GM23248 (cell line): Measurements from ENCODE around the gene MRPL58. TPM values are rescaled to one million over a fixed set of nuclear protein-coding genes. Genes with fewer than 3 reads are reported as not detected.
"Not testable (repeated sequence)": the region's sequence is repeated elsewhere in the genome, so short reads cannot be mapped to it uniquely, and the experiment has no call there.

Experiments used
- DNase-seq: peaks from one replicate; pipeline ENCODE4 v3.0.0-alpha.2; 2015
- H2AFZ ChIP-seq: fragments of 200-600 bp; sonication (generic); 2 replicates; pipeline ENCODE4 v1.6.1; 2016; ENCODE audit warnings: antibody characterized with exemption
- H3F3A ChIP-seq: fragments of 200-600 bp; sonication (generic); 2 replicates; pipeline ENCODE4 v1.6.1; 2016; ENCODE audit warnings: mild to moderate bottlenecking, antibody characterized with exemption, mixed run types; ENCODE audit not compliant: insufficient read depth
- H3K27ac ChIP-seq: fragments of 200-600 bp; sonication (generic); 2 replicates; pipeline ENCODE4 v1.5.1; 2016; ENCODE audit warnings: mild to moderate bottlenecking
- H3K27me3 ChIP-seq: fragments of 200-600 bp; sonication (generic); replicated peaks from 2 replicates; pipeline ENCODE4 v1.6.1; 2016; ENCODE audit warnings: mild to moderate bottlenecking; ENCODE audit not compliant: insufficient read depth
- H3K36me3 ChIP-seq: fragments of 200-600 bp; sonication (generic); 2 replicates; pipeline ENCODE4 v1.6.1; 2016; ENCODE audit warnings: low read depth, mild to moderate bottlenecking
- H3K4me1 ChIP-seq: fragments of 200-600 bp; sonication (generic); 2 replicates; pipeline ENCODE4 v1.6.1; 2016; ENCODE audit warnings: mild to moderate bottlenecking; ENCODE audit not compliant: insufficient read depth
- H3K4me2 ChIP-seq: fragments of 200-600 bp; sonication (generic); one replicate; pipeline ENCODE4 v1.6.1; 2016; ENCODE audit warnings: mild to moderate bottlenecking; ENCODE audit not compliant: unreplicated experiment
- H3K4me3 ChIP-seq: fragments of 200-600 bp; sonication (generic); 2 replicates; pipeline ENCODE4 v1.5.1; 2016; ENCODE audit warnings: mild to moderate bottlenecking
- H3K79me2 ChIP-seq: fragments of 200-600 bp; sonication (generic); 2 replicates; pipeline ENCODE4 v1.6.1; 2016; ENCODE audit warnings: mild to moderate bottlenecking; ENCODE audit not compliant: insufficient read depth
- H3K9ac ChIP-seq: fragments of 200-600 bp; sonication (generic); 2 replicates; pipeline ENCODE4 v1.6.1; 2016; ENCODE audit warnings: mild to moderate bottlenecking
- H3K9me2 ChIP-seq: fragments of 200-600 bp; sonication (generic); 2 replicates; pipeline ENCODE4 v1.6.1; 2016; ENCODE audit warnings: mixed run types, mild to moderate bottlenecking, moderate library complexity; ENCODE audit not compliant: insufficient read depth
- H3K9me3 ChIP-seq: fragments of 200-600 bp; sonication (generic); one replicate; pipeline ENCODE4 v1.6.1; 2017; ENCODE audit warnings: low read depth
- H4K20me1 ChIP-seq: fragments of 200-600 bp; sonication (generic); 2 replicates; pipeline ENCODE4 v1.6.0; 2016; ENCODE audit not compliant: insufficient read depth
- EZH2 ChIP-seq: fragments of 200-600 bp; sonication (generic); IDR thresholded peaks from 2 replicates; pipeline ENCODE4 v1.6.1; 2018; ENCODE audit warnings: antibody characterized with exemption, mild to moderate bottlenecking; ENCODE audit not compliant: insufficient read depth, poor library complexity, severe bottlenecking
- EZH2phosphoT487 ChIP-seq: fragments of 200-600 bp; sonication (generic); IDR thresholded peaks from 2 replicates; pipeline ENCODE4 v1.6.1; 2018; ENCODE audit warnings: antibody characterized with exemption, moderate library complexity, mild to moderate bottlenecking, low read depth; ENCODE audit not compliant: insufficient read depth
- WGBS, 2 experiments: methylation state at CpG; one replicate each; pipeline ENCODE4 v1.1.6; 2015 to 2017; ENCODE audit warnings: low lambda C conversion rate in 2 of 2, low coverage in 1 of 2; ENCODE audit errors: missing lambda C conversion rate in 2 of 2; 5-methylcytosine and 5-hydroxymethylcytosine counted together
- in situ Hi-C: fragments of 300-500 bp; cut with MboI; formaldehyde crosslinking; loops from 2 replicates; pipeline ENCODE4 v1.15.0; 2020
- polyA plus RNA-seq: library from polyadenylated mRNA; unstranded; fragments of >200 nt; fragmentation: Nextera tagmentation; extraction: Ambion mirVana; gene quantifications from 2 replicates; pipeline ENCODE4 v1.2.1, GENCODE V29; 2016
- total RNA-seq: library from RNA; depleted of rRNA; stranded (reverse); fragments of >200 nt; shearing (Covaris generic); gene quantifications from 2 replicates; pipeline ENCODE4 v1.2.3, GENCODE V29; 2014

MRPL58 gene
- total and polyA plus RNA-seq, 2 experiments from 2014 or later, result 35.6 to 41.5 TPM

GRCh38 chr17:75024686-75025397 is 12.4 kb downstream of the MRPL58 start:
- Histone ChIP-seq H3K27ac (no peak overlapping the region), H3K9ac (no peak overlapping the region), H3K4me2 (no peak overlapping the region), H3K36me3 (peaks cover 3% of the 10 kb centered on the region; the same call in 1 of the 2 replicates), H2AFZ (no peak overlapping the region), H3K9me2 (no peaks in the 10 kb centered on the region), H3F3A (peaks cover 8% of the 10 kb centered on the region; the same call in 1 of the 2 replicates), H4K20me1 (no peaks in the 10 kb centered on the region), H3K27me3 (no peaks in the 10 kb centered on the region), H3K9me3 (no peaks in the 10 kb centered on the region), H3K4me3 (no peak overlapping the region), H3K4me1 (no peaks in the 10 kb centered on the region), H3K79me2 (no peaks in the 10 kb centered on the region)
- in situ Hi-C loops, result no loop called here
- TF ChIP-seq EZH2, result no peak
- TF ChIP-seq EZH2phosphoT487, result no peak
- no peak for DNase-seq
- WGBS, 2 experiments, result 85 to 88% methylated on average over 10 of the region's 10 CpGs

GRCh38 chr17:75025398-75025734 is 12.9 kb downstream of the MRPL58 start:
- H3K27me3 ChIP-seq, H2AFZ ChIP-seq, H3K4me3 ChIP-seq, H3K27ac ChIP-seq, DNase-seq, H3K36me3 ChIP-seq, H3K4me2 ChIP-seq, H4K20me1 ChIP-seq, H3K79me2 ChIP-seq, H3F3A ChIP-seq, H3K9ac ChIP-seq, H3K9me3 ChIP-seq, H3K4me1 ChIP-seq, H3K9me2 ChIP-seq, in situ Hi-C loops: not testable (repeated sequence)
- WGBS, 2 experiments, result 97 to 98% methylated on average over 9 of the region's 9 CpGs

GRCh38 chr17:75026650-75027049 is 14.2 kb downstream of the MRPL58 start:
- H3F3A ChIP-seq, H3K9ac ChIP-seq, H3K27ac ChIP-seq, H3K9me3 ChIP-seq, H3K4me3 ChIP-seq, DNase-seq, in situ Hi-C loops, H4K20me1 ChIP-seq, H3K27me3 ChIP-seq, H3K36me3 ChIP-seq, H3K79me2 ChIP-seq, H2AFZ ChIP-seq, H3K4me1 ChIP-seq, H3K9me2 ChIP-seq, H3K4me2 ChIP-seq: not testable (repeated sequence)
- WGBS, 2 experiments, result 75 to 76% methylated on average over 2 of the region's 2 CpGs

GRCh38 chr17:75030161-75030560 is 17.7 kb downstream of the MRPL58 start:
- TF ChIP-seq EZH2 (no peak), EZH2phosphoT487 (no peak)
- in situ Hi-C loops, result no loop called here
- peaks cover 4% of the 10 kb centered on the region; the same call in 1 of the 2 replicates for H3K4me1 ChIP-seq
- no peaks in the 10 kb centered on the region for H3K9me3 ChIP-seq
- no peaks in the 10 kb centered on the region for H4K20me1 ChIP-seq
- H3K4me3 ChIP-seq, result no peak overlapping the region
- no peaks in the 10 kb centered on the region for H3K79me2 ChIP-seq
- 70 to 75% methylated on average over 8 of the region's 8 CpGs for WGBS, 2 experiments
- peaks cover 18% of the 10 kb centered on the region for H3F3A ChIP-seq
- H3K9ac ChIP-seq, result no peak overlapping the region
- H3K27ac ChIP-seq, result no peak overlapping the region
- no peaks in the 10 kb centered on the region for H3K27me3 ChIP-seq
- no peak overlapping the region for H2AFZ ChIP-seq
- no peaks in the 10 kb centered on the region for H3K36me3 ChIP-seq
- no peaks in the 10 kb centered on the region for H3K9me2 ChIP-seq
- DNase-seq, result no peak
- H3K4me2 ChIP-seq, result no peak overlapping the region
